ENCODE measurements around the gene HOMER2. TPM values are rescaled to one million over a fixed set of nuclear protein-coding genes. Genes with fewer than 3 reads are reported as not detected.
A peak's percentile ranks its signal among the peaks of the same experiment; 100 is the strongest.
"Not testable (repeated sequence)": the region's sequence is repeated elsewhere in the genome, so short reads cannot be mapped to it uniquely, and the experiment has no call there.

Gene HOMER2
- 100 to 1,000 TPM; 234 to 445 TPM for total RNA-seq

DNA sequence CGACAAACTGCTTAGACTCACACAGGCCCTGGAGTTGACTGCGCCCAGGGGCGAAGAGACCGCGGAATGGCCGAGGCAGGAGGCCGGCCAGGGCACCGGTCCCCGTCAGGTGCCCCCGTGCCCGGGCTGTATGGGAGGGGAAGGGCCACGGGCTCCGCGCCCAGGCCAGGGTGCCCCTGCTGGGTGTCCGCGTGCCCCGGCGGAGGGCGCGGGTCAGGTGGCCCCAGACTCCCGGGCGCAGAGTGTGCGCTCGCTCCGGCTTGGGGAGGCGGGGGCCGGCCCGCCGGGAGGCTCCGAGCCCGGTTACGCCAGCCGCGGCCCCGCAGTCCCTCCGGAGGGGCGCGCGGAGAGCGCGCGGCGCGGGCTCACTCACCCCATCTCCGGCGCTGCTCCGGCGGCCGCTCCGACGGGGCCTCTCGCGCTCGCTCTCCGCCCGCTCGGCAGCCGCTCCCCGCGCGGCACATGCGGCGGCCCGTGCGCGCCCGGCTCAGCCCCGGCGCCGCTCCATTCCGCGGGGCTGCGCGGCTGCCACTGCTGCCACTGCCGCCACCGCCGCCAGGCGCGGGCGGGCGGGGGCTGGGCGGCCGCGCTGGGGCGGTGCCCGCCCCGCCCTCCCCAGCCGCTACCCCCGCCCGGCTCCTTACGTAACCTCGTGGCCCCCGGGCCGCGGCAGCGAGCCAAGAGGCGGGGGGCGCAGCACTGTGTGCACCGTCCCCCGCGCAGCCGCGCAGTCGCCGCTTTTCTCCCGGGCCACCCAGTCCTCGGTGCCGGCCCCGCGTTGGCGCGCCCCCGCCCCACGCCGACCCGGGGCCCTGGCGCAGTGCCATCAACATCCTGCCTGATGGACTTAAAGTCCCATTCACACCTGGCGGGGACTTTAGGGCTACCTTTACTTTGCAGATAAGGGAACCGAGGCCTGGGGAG, at the start of gene HOMER2:
TSS of gene HOMER2 (minus strand) at position 563 of the 924 bp plus-strand sequence. CDS start at position 378, 185 bp downstream.
- TF ChIP-seq, protein P1, sequence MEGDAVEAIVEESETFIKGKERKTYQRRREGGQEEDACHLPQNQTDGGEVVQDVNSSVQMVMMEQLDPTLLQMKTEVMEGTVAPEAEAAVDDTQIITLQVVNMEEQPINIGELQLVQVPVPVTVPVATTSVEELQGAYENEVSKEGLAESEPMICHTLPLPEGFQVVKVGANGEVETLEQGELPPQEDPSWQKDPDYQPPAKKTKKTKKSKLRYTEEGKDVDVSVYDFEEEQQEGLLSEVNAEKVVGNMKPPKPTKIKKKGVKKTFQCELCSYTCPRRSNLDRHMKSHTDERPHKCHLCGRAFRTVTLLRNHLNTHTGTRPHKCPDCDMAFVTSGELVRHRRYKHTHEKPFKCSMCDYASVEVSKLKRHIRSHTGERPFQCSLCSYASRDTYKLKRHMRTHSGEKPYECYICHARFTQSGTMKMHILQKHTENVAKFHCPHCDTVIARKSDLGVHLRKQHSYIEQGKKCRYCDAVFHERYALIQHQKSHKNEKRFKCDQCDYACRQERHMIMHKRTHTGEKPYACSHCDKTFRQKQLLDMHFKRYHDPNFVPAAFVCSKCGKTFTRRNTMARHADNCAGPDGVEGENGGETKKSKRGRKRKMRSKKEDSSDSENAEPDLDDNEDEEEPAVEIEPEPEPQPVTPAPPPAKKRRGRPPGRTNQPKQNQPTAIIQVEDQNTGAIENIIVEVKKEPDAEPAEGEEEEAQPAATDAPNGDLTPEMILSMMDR (IDR thresholded peaks at IDR 0.05) = peak in 1 of 4 experiments; percentile 16
- no peak for TF ChIP-seq POLR2AphosphoS5 (IDR thresholded peaks at IDR 0.05)
- under 1% methylated on average over 62 of the region's 119 CpGs for WGBS
- H3K36me3 ChIP-seq = no peaks in the 10 kb centered on the region
- intact Hi-C loops (cut with DNase I) = no loop called here
- peak within 1 kb of the TSS; percentile 89 to 96 for H3K27ac ChIP-seq
- no peaks in the 10 kb centered on the region for H3K27me3 ChIP-seq (replicated peaks; ENCODE audit: insufficient read depth)
- peak; percentile 29 for DNase-seq (ENCODE audit: low spot score)
- no peaks in the 10 kb centered on the region for H3K4me1 ChIP-seq (replicated peaks)
- peak within 1 kb of the TSS; percentile 86 to 89 for H3K4me3 ChIP-seq
- no peaks in the 10 kb centered on the region for H3K9me3 ChIP-seq

DNA sequence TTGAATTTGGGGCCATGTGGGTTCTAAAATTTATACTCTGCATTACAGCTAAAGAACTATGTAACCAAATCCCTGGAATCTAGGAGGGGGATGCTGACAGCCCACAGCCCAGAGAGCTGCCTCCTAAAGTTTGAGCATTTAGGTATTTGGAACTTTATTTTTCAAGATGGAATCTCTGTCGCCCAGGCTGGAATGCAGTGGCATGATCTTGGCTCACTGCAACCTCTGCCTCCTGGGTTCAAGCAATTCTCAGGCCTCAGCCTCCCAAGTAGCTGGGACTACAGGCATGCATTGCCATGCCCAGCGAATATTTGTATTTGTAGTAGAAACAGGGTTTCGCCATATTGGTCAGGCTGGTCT, 48.1 kb upstream of the HOMER2 start:
- H3K9me3 ChIP-seq; H3K4me1 ChIP-seq (replicated peaks); H3K4me3 ChIP-seq; H3K27me3 ChIP-seq (replicated peaks; ENCODE audit: insufficient read depth); DNase-seq (ENCODE audit: low spot score); H3K36me3 ChIP-seq: not testable (repeated sequence)
- H3K27ac ChIP-seq = peak overlapping the region; percentile 72 to 81
- intact Hi-C loops (cut with DNase I) = loop anchor here (2.0 to 10.0 kb wide), 2 partner anchors 152 to 466 kb away; no protein-coding TSS in a partner anchor
- 80% methylated on average over 3 of the region's 3 CpGs for WGBS

DNA sequence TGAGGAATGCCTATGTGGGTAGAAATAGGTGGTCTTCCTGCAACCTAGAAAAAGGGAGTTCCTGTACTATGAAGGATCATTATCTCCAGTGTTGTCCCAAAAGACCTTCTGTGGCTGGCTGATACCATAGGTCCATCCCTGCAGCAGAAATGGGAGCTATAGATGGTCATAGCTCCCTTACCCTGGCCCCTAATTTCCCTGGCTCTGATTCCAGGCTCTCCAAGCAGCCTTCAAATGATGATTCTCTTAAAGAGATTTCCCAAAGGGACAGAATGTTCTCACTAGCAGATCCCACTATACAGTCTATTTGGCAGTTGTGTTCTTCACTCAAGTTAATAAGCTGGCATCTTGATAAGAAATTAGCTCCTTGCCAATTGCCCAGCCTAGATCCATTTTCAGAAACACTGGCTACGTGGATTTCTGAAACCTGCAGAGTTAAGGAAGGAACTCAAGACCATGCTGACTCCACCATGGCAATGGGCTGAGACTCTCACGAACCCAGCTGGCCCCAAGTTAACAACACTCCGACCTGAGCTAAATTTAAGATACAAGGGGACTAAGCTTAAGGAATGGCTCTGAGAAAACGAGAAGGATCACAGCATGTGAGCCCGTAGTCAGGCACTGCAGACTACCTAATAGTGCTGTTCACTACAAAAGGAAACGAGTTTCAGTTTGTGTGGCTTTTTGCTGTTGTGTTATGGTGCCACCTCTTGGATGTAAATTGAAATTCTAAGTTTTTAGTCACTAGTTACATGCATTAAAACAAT, 47.6 kb upstream of the HOMER2 start:
- TF ChIP-seq POLR2AphosphoS5 (IDR thresholded peaks at IDR 0.05) = peak; percentile 78
- no peak for TF ChIP-seq POLR2A (IDR thresholded peaks at IDR 0.05)
- TF ChIP-seq, protein P1 (IDR thresholded peaks at IDR 0.05) = peak in 3 of 4 experiments; percentile 63 to 79 (median 78)
- intact Hi-C loops (cut with DNase I) = loop anchor here (2.0 to 10.0 kb wide), 2 partner anchors 151 to 465 kb away; no protein-coding TSS in a partner anchor
- H3K9me3 ChIP-seq = no peaks in the 10 kb centered on the region
- peak overlapping the region; percentile 1 to 33 for H3K4me3 ChIP-seq
- no peaks in the 10 kb centered on the region for H3K36me3 ChIP-seq
- H3K27ac ChIP-seq = peak overlapping the region; percentile 72 to 81
- no peaks in the 10 kb centered on the region for H3K27me3 ChIP-seq (replicated peaks; ENCODE audit: insufficient read depth)
- DNase-seq (ENCODE audit: low spot score) = peak; percentile 45
- 3% methylated on average over 6 of the region's 6 CpGs for WGBS
- peaks cover 7% of the 10 kb centered on the region for H3K4me1 ChIP-seq (replicated peaks)

DNA sequence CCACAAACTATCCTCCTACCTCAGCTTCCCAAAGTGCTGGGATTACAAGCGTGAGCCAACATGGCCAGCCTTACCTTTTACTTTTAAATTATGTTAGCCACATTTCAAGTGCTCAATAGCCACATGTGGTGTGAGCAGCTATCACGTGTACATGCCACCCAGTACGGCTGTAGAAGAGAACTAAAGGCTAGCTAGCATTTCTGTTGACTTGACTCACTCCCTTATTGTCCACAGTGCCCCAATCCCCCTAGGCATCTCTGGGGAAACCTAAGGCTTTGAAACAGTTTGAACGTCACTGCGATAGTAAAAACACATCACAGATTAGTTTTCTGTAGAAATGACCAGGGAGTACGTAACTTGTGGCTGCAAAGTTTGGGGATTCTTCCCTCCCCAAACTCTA, 46.9 kb upstream of the HOMER2 start:
- DNase-seq (ENCODE audit: low spot score) = no peak
- no peak overlapping the region for H3K4me3 ChIP-seq
- no peak for TF ChIP-seq POLR2AphosphoS5 (IDR thresholded peaks at IDR 0.05)
- no peak for TF ChIP-seq POLR2A (IDR thresholded peaks at IDR 0.05)
- TF ChIP-seq, protein P1 (IDR thresholded peaks at IDR 0.05) = no peak
- H3K36me3 ChIP-seq = no peaks in the 10 kb centered on the region
- WGBS = 84% methylated on average over 6 of the region's 6 CpGs
- no peaks in the 10 kb centered on the region for H3K9me3 ChIP-seq
- H3K27ac ChIP-seq = peak overlapping the region; percentile 72 to 81
- no peaks in the 10 kb centered on the region for H3K27me3 ChIP-seq (replicated peaks; ENCODE audit: insufficient read depth)
- intact Hi-C loops (cut with DNase I) = no loop called here
- peaks cover 7% of the 10 kb centered on the region for H3K4me1 ChIP-seq (replicated peaks)

DNA sequence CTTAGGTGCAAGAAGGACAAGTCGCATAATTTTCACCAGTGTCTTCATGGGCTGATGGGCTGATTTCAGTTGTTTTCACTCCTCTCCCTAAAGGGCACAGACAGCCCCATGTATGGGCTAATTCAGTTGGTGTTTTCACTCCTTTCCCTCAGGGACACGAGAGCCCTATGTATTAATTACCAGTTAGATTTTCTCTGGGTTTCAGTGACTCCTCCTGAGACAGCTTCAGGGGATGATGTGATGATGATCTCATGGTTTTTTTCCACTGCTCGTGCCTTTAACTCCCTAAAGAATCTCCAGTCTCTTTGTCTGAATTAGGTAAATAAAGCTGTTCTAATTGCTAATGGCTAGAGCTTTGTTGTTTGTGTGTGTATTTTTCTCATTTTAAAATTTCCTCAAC, 43.4 kb upstream of the HOMER2 start:
- WGBS = 71% methylated on average over 3 of the region's 3 CpGs
- H3K36me3 ChIP-seq = no peaks in the 10 kb centered on the region
- peaks cover 7% of the 10 kb centered on the region for H3K4me1 ChIP-seq (replicated peaks)
- intact Hi-C loops (cut with DNase I) = no loop called here
- no peak overlapping the region for H3K4me3 ChIP-seq
- no peaks in the 10 kb centered on the region for H3K9me3 ChIP-seq
- DNase-seq (ENCODE audit: low spot score) = no peak
- no peak for TF ChIP-seq POLR2AphosphoS5 (IDR thresholded peaks at IDR 0.05)
- no peak overlapping the region for H3K27ac ChIP-seq
- H3K27me3 ChIP-seq (replicated peaks; ENCODE audit: insufficient read depth) = no peaks in the 10 kb centered on the region

Measured in prostate gland (tissue), 2 donors.